Activated CD8-positive, alpha-beta T cell treated with anti-CD3 and anti-CD28 coated beads, Interleukin-2, amount 10 ng/mL, durations not matched to agents 7 days and 5 days (primary cell): ENCODE measurements around the gene MS4A6A. TPM values are rescaled to one million over a fixed set of nuclear protein-coding genes. Genes with fewer than 3 reads are reported as not detected.

ENCODE experiments used
- ATAC-seq: fragments of 150-1000 bp; cut with Tn5 transposase; one replicate; pipeline ENCODE4 v1.10.0; 2021; ENCODE audit warnings: moderate library complexity
- CTCF ChIA-PET: fragments of 350-600 bp; sonication (Branson Sonifier 250); formaldehyde crosslinking; loops from one replicate; lab custom pipeline; 2021; ENCODE audit warnings: antibody characterized with exemption; lab: Charles Lee
- POLR2A ChIA-PET: fragments of 350-600 bp; sonication (Branson Sonifier 250); formaldehyde crosslinking; loops from one replicate; lab custom pipeline; 2021; ENCODE audit warnings: antibody characterized with exemption; lab: Charles Lee
- DNase-seq: peaks from one replicate; pipeline ENCODE4 v3.0.0-alpha.2; 2020
- H3K27ac Mint-ChIP-seq: one replicate; pipeline ENCODE4 v1.8.0; 2021; ENCODE audit warnings: mild to moderate bottlenecking, mixed read lengths
- H3K27me3 Mint-ChIP-seq: one replicate; pipeline ENCODE4 v1.8.0; 2021; ENCODE audit warnings: low read depth, mixed read lengths
- H3K36me3 Mint-ChIP-seq: one replicate; pipeline ENCODE4 v1.8.0; 2021; ENCODE audit warnings: low read depth, mixed read lengths
- H3K4me1 Mint-ChIP-seq: one replicate; pipeline ENCODE4 v1.8.0; 2021; ENCODE audit warnings: low read depth, mixed read lengths
- H3K4me3 Mint-ChIP-seq: one replicate; pipeline ENCODE4 v1.8.0; 2021; ENCODE audit warnings: mild to moderate bottlenecking, mixed read lengths
- H3K9me3 Mint-ChIP-seq: one replicate; pipeline ENCODE4 v1.8.0; 2022; ENCODE audit warnings: mixed read lengths; ENCODE audit not compliant: insufficient read depth
- total RNA-seq, 2 experiments: library from RNA; stranded (reverse); gene quantifications; one replicate each; pipeline ENCODE4 v1.2.3, GENCODE V29; 2021

MS4A6A gene
- total RNA-seq, result not detected

GRCh38 chr11:60182541-60183330 is at the start of gene MS4A6A:
Gene MS4A6A, minus strand, starts transcription at chr11:60183083. Its CDS starts 1,356 bp downstream, at chr11:60181727.
- Mint-ChIP-seq H3K4me1 (no peaks in the 10 kb centered on the region), H3K9me3 (peaks cover 5% of the 10 kb centered on the region), H3K27me3 (no peaks in the 10 kb centered on the region), H3K27ac (no peak within 1 kb of the TSS), H3K4me3 (no peak within 1 kb of the TSS), H3K36me3 (no peaks in the 10 kb centered on the region)
- ChIA-PET CTCF (no interaction called here), POLR2A (no interaction called here)
- ATAC-seq, result no peak
- DNase-seq, result no peak

- Mint-ChIP-seq H3K36me3 (no peaks in the 10 kb centered on the region), H3K4me3 (no peak overlapping the region), H3K9me3 (no peaks in the 10 kb centered on the region), H3K27me3 (no peaks in the 10 kb centered on the region), H3K4me1 (no peaks in the 10 kb centered on the region), H3K27ac (no peak overlapping the region)
- ChIA-PET POLR2A (no interaction called here), CTCF (interaction anchor here (0.9 to 1.2 kb wide), 2 partner anchors 21 to 133 kb away, joined by 3 to 4 read pairs; no protein-coding TSS in a partner anchor)
- DNase-seq (no peak), ATAC-seq (no peak)
Measured at GRCh38 chr11:60230681-60231080, 47.8 kb upstream of the MS4A6A start.

GRCh38 chr11:60222141-60222540 is 39.3 kb upstream of the MS4A6A start:
- CTCF ChIA-PET, result no interaction called here
- POLR2A ChIA-PET, result no interaction called here
- DNase-seq (no peak), ATAC-seq (no peak)
- H3K4me1 Mint-ChIP-seq, result no peaks in the 10 kb centered on the region
- H3K9me3 Mint-ChIP-seq, result no peaks in the 10 kb centered on the region
- no peak overlapping the region for H3K27ac Mint-ChIP-seq
- no peak overlapping the region for H3K4me3 Mint-ChIP-seq
- H3K36me3 Mint-ChIP-seq, result no peaks in the 10 kb centered on the region
- no peaks in the 10 kb centered on the region for H3K27me3 Mint-ChIP-seq

- CTCF ChIA-PET, result no interaction called here
- DNase-seq, result no peak
Measured at GRCh38 chr11:60221692-60222091, 38.8 kb upstream of the MS4A6A start.

GRCh38 chr11:60221181-60221580 is 38.3 kb upstream of the MS4A6A start:
- Mint-ChIP-seq H3K9me3 (no peaks in the 10 kb centered on the region), H3K27me3 (peaks cover 2% of the 10 kb centered on the region), H3K4me3 (no peak overlapping the region), H3K27ac (no peak overlapping the region), H3K36me3 (no peaks in the 10 kb centered on the region), H3K4me1 (no peaks in the 10 kb centered on the region)
- ChIA-PET POLR2A (no interaction called here), CTCF (no interaction called here)
- DNase-seq, result no peak
- ATAC-seq, result no peak

More at GRCh38 chr11:60221692-60222091, 38.8 kb upstream of the MS4A6A start:
- no peaks in the 10 kb centered on the region for H3K27me3 Mint-ChIP-seq
- H3K36me3 Mint-ChIP-seq, result no peaks in the 10 kb centered on the region
- H3K4me3 Mint-ChIP-seq, result no peak overlapping the region
- no peaks in the 10 kb centered on the region for H3K4me1 Mint-ChIP-seq
- no peaks in the 10 kb centered on the region for H3K9me3 Mint-ChIP-seq
- POLR2A ChIA-PET, result no interaction called here
- ATAC-seq, result no peak
- no peak overlapping the region for H3K27ac Mint-ChIP-seq

GRCh38 chr11:60214386-60214785 is 31.5 kb upstream of the MS4A6A start:
- ChIA-PET CTCF (no interaction called here), POLR2A (no interaction called here)
- Mint-ChIP-seq H3K27ac (no peak overlapping the region), H3K4me3 (no peak overlapping the region), H3K27me3 (peaks cover 4% of the 10 kb centered on the region), H3K36me3 (no peaks in the 10 kb centered on the region), H3K9me3 (no peaks in the 10 kb centered on the region), H3K4me1 (no peaks in the 10 kb centered on the region)
- DNase-seq, result no peak
- ATAC-seq, result no peak

GRCh38 chr11:60211206-60211605 is 28.3 kb upstream of the MS4A6A start:
- DNase-seq (no peak), ATAC-seq (no peak)
- H3K27ac Mint-ChIP-seq, result no peak overlapping the region
- H3K4me3 Mint-ChIP-seq, result no peak overlapping the region
- ChIA-PET CTCF (no interaction called here), POLR2A (no interaction called here)
- H3K27me3 Mint-ChIP-seq, result peaks cover 5% of the 10 kb centered on the region
- H3K4me1 Mint-ChIP-seq, result no peaks in the 10 kb centered on the region
- no peaks in the 10 kb centered on the region for H3K9me3 Mint-ChIP-seq
- H3K36me3 Mint-ChIP-seq, result no peaks in the 10 kb centered on the region

- ChIA-PET POLR2A (no interaction called here), CTCF (no interaction called here)
- no peak for ATAC-seq
- peaks cover 3% of the 10 kb centered on the region for H3K27me3 Mint-ChIP-seq
- no peak for DNase-seq
- no peak overlapping the region for H3K4me3 Mint-ChIP-seq
- H3K27ac Mint-ChIP-seq, result no peak overlapping the region
- H3K9me3 Mint-ChIP-seq, result no peaks in the 10 kb centered on the region
- no peaks in the 10 kb centered on the region for H3K36me3 Mint-ChIP-seq
- no peaks in the 10 kb centered on the region for H3K4me1 Mint-ChIP-seq
Measured at GRCh38 chr11:60209977-60210376, 27.1 kb upstream of the MS4A6A start.

GRCh38 chr11:60208951-60209350 is 26.1 kb upstream of the MS4A6A start:
- no peaks in the 10 kb centered on the region for H3K36me3 Mint-ChIP-seq
- peaks cover 5% of the 10 kb centered on the region for H3K27me3 Mint-ChIP-seq
- H3K27ac Mint-ChIP-seq, result no peak overlapping the region
- ATAC-seq (no peak), DNase-seq (no peak)
- ChIA-PET CTCF (no interaction called here), POLR2A (no interaction called here)
- no peaks in the 10 kb centered on the region for H3K9me3 Mint-ChIP-seq
- H3K4me3 Mint-ChIP-seq, result no peak overlapping the region
- H3K4me1 Mint-ChIP-seq, result no peaks in the 10 kb centered on the region

- H3K4me3 Mint-ChIP-seq, result no peak overlapping the region
- no peaks in the 10 kb centered on the region for H3K36me3 Mint-ChIP-seq
- ATAC-seq (no peak), DNase-seq (no peak)
- no peaks in the 10 kb centered on the region for H3K9me3 Mint-ChIP-seq
- POLR2A ChIA-PET, result no interaction called here
- no peaks in the 10 kb centered on the region for H3K4me1 Mint-ChIP-seq
- no peak overlapping the region for H3K27ac Mint-ChIP-seq
- CTCF ChIA-PET, result no interaction called here
- H3K27me3 Mint-ChIP-seq, result peaks cover 5% of the 10 kb centered on the region
Measured at GRCh38 chr11:60208146-60208895, 25.4 kb upstream of the MS4A6A start.

GRCh38 chr11:60206616-60207015 is 23.7 kb upstream of the MS4A6A start:
- DNase-seq (no peak), ATAC-seq (no peak)
- ChIA-PET CTCF (no interaction called here), POLR2A (no interaction called here)
- no peaks in the 10 kb centered on the region for H3K36me3 Mint-ChIP-seq
- no peaks in the 10 kb centered on the region for H3K4me1 Mint-ChIP-seq
- H3K27me3 Mint-ChIP-seq, result peaks cover 5% of the 10 kb centered on the region
- H3K9me3 Mint-ChIP-seq, result peaks cover 4% of the 10 kb centered on the region
- H3K4me3 Mint-ChIP-seq, result no peak overlapping the region
- no peak overlapping the region for H3K27ac Mint-ChIP-seq

- H3K4me3 Mint-ChIP-seq, result no peak overlapping the region
- H3K4me1 Mint-ChIP-seq, result no peaks in the 10 kb centered on the region
- no peaks in the 10 kb centered on the region for H3K36me3 Mint-ChIP-seq
- no peak overlapping the region for H3K27ac Mint-ChIP-seq
- H3K27me3 Mint-ChIP-seq, result peaks cover 5% of the 10 kb centered on the region
- DNase-seq (no peak), ATAC-seq (no peak)
- ChIA-PET CTCF (no interaction called here), POLR2A (no interaction called here)
- peaks cover 4% of the 10 kb centered on the region for H3K9me3 Mint-ChIP-seq
Measured at GRCh38 chr11:60204922-60205321, 22.0 kb upstream of the MS4A6A start.
